Uterus (tissue), 2 donors: ENCODE measurements around the gene TFAP2B.

Experiments used
- POLR2A ChIP-seq, 2 donors: fragments of 450-650 bp; IDR thresholded peaks; one replicate each; pipeline ENCODE4 v1.6.1; 2016; ENCODE audit warnings: antibody characterized with exemption in 2 of 2, mild to moderate bottlenecking in 1 of 2, moderate library complexity in 1 of 2
- TF ChIP-seq, protein P1 (sequence below), 4 experiments: fragments of 200-600 bp in 2 of 4; fragments of 450-650 bp in 2 of 4; sonication (generic) in 2 of 4; IDR thresholded peaks; one replicate each; pipeline ENCODE4 v1.5.1; 2016 to 2019; ENCODE audit warnings: antibody characterized with exemption in 4 of 4, mild to moderate bottlenecking in 2 of 4, moderate library complexity in 1 of 4

DNA sequence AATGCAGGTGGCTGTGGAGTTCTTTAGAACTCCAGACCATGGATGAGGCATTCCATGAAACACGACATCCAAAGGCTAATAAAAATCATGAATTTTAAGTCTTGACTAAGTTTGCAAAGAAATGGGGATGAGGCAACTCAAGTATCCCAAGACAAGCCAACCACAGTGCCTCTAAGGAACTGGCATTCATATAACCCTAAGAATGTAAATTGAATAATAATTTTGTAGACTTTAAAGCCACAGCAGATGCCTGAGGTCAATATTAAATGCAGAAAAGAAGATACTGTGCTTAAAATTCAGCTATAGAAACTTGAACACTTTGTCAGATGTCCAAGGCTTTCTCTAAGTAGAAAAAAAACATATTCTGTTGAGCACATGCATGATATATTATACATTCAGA lies 54.5 kb downstream of the TFAP2B start:
- TF ChIP-seq, protein P1, sequence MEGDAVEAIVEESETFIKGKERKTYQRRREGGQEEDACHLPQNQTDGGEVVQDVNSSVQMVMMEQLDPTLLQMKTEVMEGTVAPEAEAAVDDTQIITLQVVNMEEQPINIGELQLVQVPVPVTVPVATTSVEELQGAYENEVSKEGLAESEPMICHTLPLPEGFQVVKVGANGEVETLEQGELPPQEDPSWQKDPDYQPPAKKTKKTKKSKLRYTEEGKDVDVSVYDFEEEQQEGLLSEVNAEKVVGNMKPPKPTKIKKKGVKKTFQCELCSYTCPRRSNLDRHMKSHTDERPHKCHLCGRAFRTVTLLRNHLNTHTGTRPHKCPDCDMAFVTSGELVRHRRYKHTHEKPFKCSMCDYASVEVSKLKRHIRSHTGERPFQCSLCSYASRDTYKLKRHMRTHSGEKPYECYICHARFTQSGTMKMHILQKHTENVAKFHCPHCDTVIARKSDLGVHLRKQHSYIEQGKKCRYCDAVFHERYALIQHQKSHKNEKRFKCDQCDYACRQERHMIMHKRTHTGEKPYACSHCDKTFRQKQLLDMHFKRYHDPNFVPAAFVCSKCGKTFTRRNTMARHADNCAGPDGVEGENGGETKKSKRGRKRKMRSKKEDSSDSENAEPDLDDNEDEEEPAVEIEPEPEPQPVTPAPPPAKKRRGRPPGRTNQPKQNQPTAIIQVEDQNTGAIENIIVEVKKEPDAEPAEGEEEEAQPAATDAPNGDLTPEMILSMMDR (IDR thresholded peaks at IDR 0.05): no peak
- no peak for TF ChIP-seq POLR2A (IDR thresholded peaks at IDR 0.05)
